OCI-LY1 (cell line): ENCODE measurements around the gene DMGDH.

Source experiments
- H2AFZ ChIP-seq: fragments of 200-600 bp; sonication (generic), shearing (Covaris generic); 2 replicates; pipeline ENCODE4 v1.6.0; 2014; ENCODE audit warnings: antibody characterized with exemption, mild to moderate bottlenecking, low read length
- H3F3A ChIP-seq: fragments of 200-600 bp; sonication (generic), shearing (Covaris generic); 2 replicates; pipeline ENCODE4 v1.6.0; 2014; ENCODE audit warnings: mild to moderate bottlenecking, antibody characterized with exemption, low read length, moderate library complexity; ENCODE audit not compliant: insufficient read depth
- H3K27ac ChIP-seq: fragments of 200-600 bp; sonication (generic); 2 replicates; pipeline ENCODE4 v1.5.1; 2014; ENCODE audit warnings: low read length, mixed run types, mild to moderate bottlenecking, low read depth; ENCODE audit not compliant: poor library complexity, severe bottlenecking
- H3K27me3 ChIP-seq: fragments of 200-600 bp; sonication (generic); 2 replicates; pipeline ENCODE4 v1.6.0; 2014; ENCODE audit warnings: antibody characterized with exemption, mild to moderate bottlenecking, low read length, moderate library complexity; ENCODE audit not compliant: insufficient read depth
- H3K36me3 ChIP-seq: fragments of 200-600 bp; sonication (generic); 2 replicates; pipeline ENCODE4 v1.6.1; 2014; ENCODE audit warnings: mild to moderate bottlenecking, antibody characterized with exemption, low read length, moderate library complexity, mixed read lengths; ENCODE audit not compliant: insufficient read depth
- H3K4me1 ChIP-seq: fragments of 200-600 bp; sonication (generic); 2 replicates; pipeline ENCODE4 v1.5.1; 2014; ENCODE audit warnings: mild to moderate bottlenecking, low read length, moderate library complexity; ENCODE audit not compliant: insufficient read depth, severe bottlenecking
- H3K4me2 ChIP-seq: fragments of 200-600 bp; sonication (generic), shearing (Covaris generic); 2 replicates; pipeline ENCODE4 v1.6.1; 2014; ENCODE audit warnings: low read length
- H3K4me3 ChIP-seq: fragments of 200-600 bp; sonication (generic); 2 replicates; pipeline ENCODE4 v1.5.1; 2014; ENCODE audit warnings: low read length, low read depth, mild to moderate bottlenecking, mixed read lengths; ENCODE audit not compliant: poor library complexity, severe bottlenecking
- H3K79me2 ChIP-seq: fragments of 200-600 bp; shearing (Covaris generic); 2 replicates; pipeline ENCODE4 v1.6.1; 2016; ENCODE audit warnings: mixed run types, low read length, mixed read lengths; ENCODE audit not compliant: insufficient read depth
- H3K9ac ChIP-seq: fragments of 200-600 bp; sonication (generic), shearing (Covaris generic); 2 replicates; pipeline ENCODE4 v1.6.1; 2014; ENCODE audit warnings: mild to moderate bottlenecking, low read length, mixed read lengths
- H3K9me2 ChIP-seq: fragments of 200-600 bp; sonication (generic), shearing (Covaris generic); 2 replicates; pipeline ENCODE4 v1.6.1; 2014; ENCODE audit warnings: low read depth, mild to moderate bottlenecking, low read length, mixed read lengths
- H3K9me3 ChIP-seq: fragments of 200-600 bp; shearing (Covaris generic); 2 replicates; pipeline ENCODE4 v1.6.1; 2014; ENCODE audit warnings: low read length, mixed read lengths
- H4K20me1 ChIP-seq: fragments of 200-600 bp; sonication (generic), shearing (Covaris generic); 2 replicates; pipeline ENCODE4 v1.6.0; 2016; ENCODE audit warnings: mild to moderate bottlenecking, low read length; ENCODE audit not compliant: insufficient read depth
- CTCF ChIP-seq: fragments of 200-600 bp; sonication (generic), shearing (Covaris generic); IDR thresholded peaks from 2 replicates; pipeline ENCODE4 v1.5.1; 2017; ENCODE audit warnings: mild to moderate bottlenecking, antibody characterized with exemption, low read length, moderate library complexity, mixed read lengths
- EZH2 ChIP-seq: fragments of 200-600 bp; sonication (generic), shearing (Covaris generic); IDR thresholded peaks from 2 replicates; pipeline ENCODE4 v1.8.0; 2017; ENCODE audit warnings: borderline replicate concordance, mixed run types, mild to moderate bottlenecking, antibody characterized with exemption, low read length, moderate library complexity, mixed read lengths

DMGDH gene

DNA sequence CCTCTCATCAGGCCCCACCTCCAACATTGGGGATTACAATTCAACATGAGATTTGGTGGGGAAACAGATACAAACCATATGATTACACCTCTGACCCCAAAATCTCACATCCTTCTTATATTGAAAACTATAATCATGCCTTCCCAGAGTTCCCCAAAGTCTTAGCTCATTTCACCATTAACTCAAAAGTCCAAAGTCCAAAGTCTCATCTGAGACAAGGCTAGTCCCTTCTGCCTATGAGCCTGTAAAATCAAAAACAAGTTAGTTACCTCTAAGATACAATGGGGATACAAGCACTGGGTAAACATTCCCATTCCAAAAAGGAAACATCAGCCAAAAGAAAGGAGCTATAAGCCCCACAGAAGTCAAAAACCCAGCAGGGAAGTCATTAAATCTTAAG, 57.6 kb downstream of the DMGDH start:
- no peaks in the 10 kb centered on the region for H3K4me1 ChIP-seq
- no peaks in the 10 kb centered on the region for H4K20me1 ChIP-seq
- no peaks in the 10 kb centered on the region for H3F3A ChIP-seq
- no peak overlapping the region for H3K4me2 ChIP-seq
- no peak overlapping the region for H2AFZ ChIP-seq
- no peaks in the 10 kb centered on the region for H3K36me3 ChIP-seq
- no peak overlapping the region for H3K4me3 ChIP-seq
- H3K27ac ChIP-seq = no peak overlapping the region
- no peak overlapping the region for H3K9ac ChIP-seq
- H3K27me3 ChIP-seq = 0 out of 2 replicates have a peak, but pooled peaks cover 5% of the 10 kb centered on the region
- H3K9me3 ChIP-seq = no peaks in the 10 kb centered on the region
- TF ChIP-seq CTCF (no peak), EZH2 (no peak)
- H3K9me2 ChIP-seq = no peaks in the 10 kb centered on the region
- H3K79me2 ChIP-seq = no peaks in the 10 kb centered on the region

- H3K4me3 ChIP-seq = no peak overlapping the region
- no peak overlapping the region for H3K27ac ChIP-seq
- no peaks in the 10 kb centered on the region for H3K9me2 ChIP-seq
- H3K9me3 ChIP-seq = no peaks in the 10 kb centered on the region
- TF ChIP-seq CTCF = no peak
- no peak for TF ChIP-seq EZH2
- H3K4me2 ChIP-seq = no peak overlapping the region
- H4K20me1 ChIP-seq = no peaks in the 10 kb centered on the region
- H3F3A ChIP-seq = no peaks in the 10 kb centered on the region
- no peak overlapping the region for H2AFZ ChIP-seq
- H3K4me1 ChIP-seq = no peaks in the 10 kb centered on the region
- H3K27me3 ChIP-seq = 0 out of 2 replicates have a peak, but pooled peaks cover 5% of the 10 kb centered on the region
- H3K36me3 ChIP-seq = no peaks in the 10 kb centered on the region
- no peak overlapping the region for H3K9ac ChIP-seq
- no peaks in the 10 kb centered on the region for H3K79me2 ChIP-seq
These were observed 58.1 kb downstream of the DMGDH start for GRCh38 chr5:79011219-79011836.

DNA sequence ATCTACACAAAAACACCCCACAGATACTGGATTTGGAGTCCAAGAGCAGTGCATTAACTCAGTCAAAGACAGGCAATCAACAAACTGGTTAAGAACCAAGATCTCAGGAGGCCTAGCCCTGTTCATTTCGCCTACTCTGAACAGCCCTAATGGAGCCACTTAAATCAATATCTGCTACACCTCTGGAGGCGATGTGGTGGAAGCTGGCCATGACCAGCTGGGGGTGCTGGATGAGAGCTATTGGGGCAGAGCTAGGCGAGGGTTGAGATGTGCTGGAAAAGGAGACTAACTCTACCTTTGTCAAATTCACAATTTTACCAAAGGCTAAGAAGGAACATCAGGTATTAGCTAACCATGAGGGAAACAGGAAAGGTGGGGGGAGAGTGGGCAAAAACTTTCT, 61.1 kb downstream of the DMGDH start:
- H3K27ac ChIP-seq = no peak overlapping the region
- H3K9me2 ChIP-seq = no peaks in the 10 kb centered on the region
- H3F3A ChIP-seq = no peaks in the 10 kb centered on the region
- no peaks in the 10 kb centered on the region for H3K27me3 ChIP-seq
- no peaks in the 10 kb centered on the region for H3K79me2 ChIP-seq
- H3K4me2 ChIP-seq = no peak overlapping the region
- no peaks in the 10 kb centered on the region for H3K4me1 ChIP-seq
- no peaks in the 10 kb centered on the region for H3K36me3 ChIP-seq
- H3K9ac ChIP-seq = no peak overlapping the region
- H4K20me1 ChIP-seq = no peaks in the 10 kb centered on the region
- no peak for TF ChIP-seq EZH2
- TF ChIP-seq CTCF = no peak
- no peaks in the 10 kb centered on the region for H3K9me3 ChIP-seq
- no peak overlapping the region for H2AFZ ChIP-seq
- no peak overlapping the region for H3K4me3 ChIP-seq
